ENCODE measurements around the gene ALPG. TPM values are rescaled to one million over a fixed set of nuclear protein-coding genes. Genes with fewer than 3 reads are reported as not detected.
"Not testable (repeated sequence)": the region's sequence is repeated elsewhere in the genome, so short reads cannot be mapped to it uniquely, and the experiment has no call there.

ALPG gene
- total RNA-seq, 2 donors from 2014 or later: not detected

DNA sequence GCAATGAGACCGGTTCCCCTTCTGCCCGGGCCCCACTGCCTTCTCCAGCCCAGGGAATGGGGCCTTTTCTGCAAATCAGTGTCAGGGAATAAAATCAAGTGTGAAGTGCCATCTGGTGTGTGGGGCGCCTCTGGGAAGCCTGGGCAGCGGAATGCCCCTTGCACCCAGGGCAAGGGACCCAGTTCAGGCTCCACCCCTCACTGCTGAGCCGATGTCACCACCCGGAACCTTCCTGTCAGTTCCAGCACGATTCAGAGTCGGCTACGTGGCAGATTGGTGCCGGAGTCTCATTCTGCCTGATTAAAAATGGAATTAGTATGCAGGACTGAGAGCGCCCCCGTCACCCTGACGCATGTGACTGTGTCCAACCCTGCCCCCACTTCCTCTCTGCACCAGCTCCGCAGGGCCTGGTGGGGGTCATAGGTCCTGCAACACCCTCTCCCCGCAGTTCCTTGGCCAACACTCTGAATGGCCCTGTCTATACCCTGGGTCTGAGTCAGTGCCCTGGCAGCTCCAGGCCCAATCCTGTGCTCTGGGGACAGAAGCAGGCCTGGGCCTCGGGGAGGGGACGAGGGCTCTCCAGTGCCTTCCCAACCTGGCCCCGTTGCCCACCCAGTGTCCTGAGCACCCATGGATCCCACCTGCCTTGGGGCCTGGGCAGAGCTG, 41.1 kb downstream of the ALPG start:
- no peak for ATAC-seq (replicated peaks in 1 of 2)
- Mint-ChIP-seq H3K9me3 (no peaks in the 10 kb centered on the region), H3K4me3 (no peak overlapping the region), H3K36me3 (ENCODE audit: insufficient read depth in 2 of 2) (no peaks in the 10 kb centered on the region), H3K4me1 (ENCODE audit: low read depth) (no peaks in the 10 kb centered on the region), H3K27ac (no peak overlapping the region), H3K27me3 (ENCODE audit: low read depth) (no peaks in the 10 kb centered on the region)
- DNase-seq: no peak

DNA sequence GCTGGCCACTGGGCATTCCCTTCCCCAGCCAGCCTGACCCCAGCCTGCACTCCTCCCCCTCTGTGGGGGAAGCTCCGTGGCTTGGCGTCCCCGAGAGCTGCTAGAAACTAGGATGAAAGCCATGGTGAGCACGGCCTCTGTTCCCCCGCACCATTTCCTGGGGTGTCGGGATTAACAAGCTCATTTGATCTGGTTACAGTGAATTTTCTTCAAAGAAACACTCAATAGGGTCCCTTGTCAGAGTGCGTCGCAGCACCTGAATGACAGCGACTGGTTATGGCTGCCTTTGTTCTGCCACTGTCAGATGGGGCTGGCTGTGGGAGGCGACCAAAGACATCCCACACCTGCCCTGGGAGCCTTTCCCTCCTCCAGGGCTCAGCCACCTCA, 41.7 kb downstream of the ALPG start:
- Mint-ChIP-seq H3K27me3 (ENCODE audit: low read depth) (no peaks in the 10 kb centered on the region), H3K4me3 (no peak overlapping the region), H3K27ac (no peak overlapping the region), H3K9me3 (no peaks in the 10 kb centered on the region), H3K36me3 (ENCODE audit: insufficient read depth in 2 of 2) (no peaks in the 10 kb centered on the region), H3K4me1 (ENCODE audit: low read depth) (no peaks in the 10 kb centered on the region)
- DNase-seq: no peak
- ATAC-seq (replicated peaks in 1 of 2): no peak

DNA sequence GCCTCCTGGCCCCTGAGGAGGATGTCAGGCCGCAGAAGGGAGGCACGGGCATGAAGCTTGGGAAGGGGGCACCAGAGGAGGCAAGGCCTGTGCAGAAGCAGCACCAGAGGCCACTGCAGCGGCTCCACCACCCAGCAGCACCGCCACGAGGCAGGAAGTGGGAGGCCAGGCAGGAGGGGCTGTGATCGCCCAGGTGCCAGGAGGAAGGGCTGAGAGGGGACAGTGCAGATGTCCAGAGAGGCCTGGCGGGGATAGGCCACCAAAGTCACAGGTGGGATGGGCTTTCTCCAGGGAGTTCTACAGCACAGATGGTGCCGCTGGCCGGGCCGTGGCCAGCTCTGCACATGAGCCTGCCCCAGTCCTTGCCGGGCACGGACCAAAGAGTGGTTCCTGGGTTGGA, 43.3 kb downstream of the ALPG start:
- no peak for ATAC-seq (replicated peaks in 1 of 2)
- Mint-ChIP-seq H3K4me1 (ENCODE audit: low read depth) (no peaks in the 10 kb centered on the region), H3K9me3 (no peaks in the 10 kb centered on the region), H3K4me3 (no peak overlapping the region), H3K27ac (no peak overlapping the region), H3K36me3 (ENCODE audit: insufficient read depth in 2 of 2) (no peaks in the 10 kb centered on the region), H3K27me3 (ENCODE audit: low read depth) (no peaks in the 10 kb centered on the region)
- no peak for DNase-seq

- not testable (repeated sequence) for DNase-seq; H3K36me3 Mint-ChIP-seq (ENCODE audit: insufficient read depth in 2 of 2); ATAC-seq (replicated peaks in 1 of 2); H3K4me3 Mint-ChIP-seq; H3K4me1 Mint-ChIP-seq (ENCODE audit: low read depth); H3K27ac Mint-ChIP-seq; H3K9me3 Mint-ChIP-seq; H3K27me3 Mint-ChIP-seq (ENCODE audit: low read depth)
These were observed 45.0 kb downstream of the ALPG start for GRCh38 chr2:232451645-232452044.

DNA sequence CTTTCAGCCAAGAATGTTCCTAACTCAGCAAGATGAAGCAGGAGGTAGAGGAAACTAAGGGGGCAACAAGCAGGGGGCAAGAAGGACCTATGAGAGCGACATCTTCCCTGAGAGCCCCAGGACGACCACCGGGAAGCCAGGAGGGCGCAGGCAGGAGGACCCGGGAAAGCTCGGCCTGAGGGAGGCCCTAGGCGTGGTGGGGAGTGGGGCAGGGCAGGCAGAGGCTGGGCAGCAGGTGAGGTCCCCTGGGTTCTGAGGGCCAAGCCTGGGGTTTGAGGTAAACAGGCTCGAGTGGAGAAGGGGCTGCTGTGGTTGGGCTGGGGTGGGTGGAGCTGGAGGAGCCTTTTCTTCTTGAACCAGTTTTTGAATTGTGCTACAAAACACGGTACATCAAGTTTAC, 48.0 kb downstream of the ALPG start:
- Mint-ChIP-seq H3K27ac (no peak overlapping the region), H3K4me1 (ENCODE audit: low read depth) (no peaks in the 10 kb centered on the region), H3K36me3 (ENCODE audit: insufficient read depth in 2 of 2) (no peaks in the 10 kb centered on the region), H3K27me3 (ENCODE audit: low read depth) (peaks cover 6% of the 10 kb centered on the region), H3K9me3 (no peaks in the 10 kb centered on the region), H3K4me3 (no peak overlapping the region)
- DNase-seq: no peak
- no peak for ATAC-seq (replicated peaks in 1 of 2)

DNA sequence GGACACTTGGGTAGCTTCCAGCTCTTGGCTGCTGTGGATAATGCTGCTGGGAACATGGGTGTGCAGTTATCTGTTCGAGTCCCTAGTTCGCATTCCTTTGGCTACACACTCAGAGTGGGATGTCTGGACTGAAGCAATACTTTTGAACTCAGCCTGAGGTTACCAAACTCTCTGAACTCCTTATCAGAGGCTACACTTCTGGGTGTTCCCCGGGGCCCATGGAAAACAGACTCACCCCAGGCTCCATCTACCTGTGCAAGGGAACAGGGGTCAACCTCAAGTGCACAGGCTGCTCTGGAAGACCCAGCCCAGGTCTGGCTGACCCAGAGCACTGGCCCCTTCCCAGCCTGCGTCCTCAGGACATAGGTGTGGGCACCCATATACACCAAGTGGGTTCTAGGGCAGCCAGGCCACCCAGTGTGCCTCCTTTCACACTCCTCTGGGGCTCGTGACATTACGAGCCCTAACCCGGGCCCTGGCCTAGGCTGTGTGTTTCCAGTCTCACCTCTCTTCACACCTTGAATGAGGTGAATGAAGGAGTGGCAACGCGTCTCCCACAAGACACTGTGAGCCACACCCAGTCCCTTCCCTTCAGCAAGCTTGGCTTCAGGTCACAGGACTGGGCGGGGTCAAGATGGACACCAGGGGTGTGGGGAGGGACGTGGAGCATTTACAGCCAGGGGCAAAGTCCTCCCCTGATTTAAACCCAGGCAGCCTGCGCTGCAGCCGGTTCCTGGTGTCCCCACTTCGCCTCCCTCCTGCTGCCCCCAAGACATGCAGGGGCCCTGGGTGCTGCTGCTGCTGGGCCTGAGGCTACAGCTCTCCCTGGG, 49.0 kb downstream of the ALPG start, which contains the start of gene ALPI:
Gene ALPI, plus strand, starts transcription at position 728 of the 830 bp plus-strand sequence. Its CDS starts 47 bp downstream, at position 775.
- ATAC-seq (replicated peaks in 1 of 2) (no peak), DNase-seq (no peak)
- no peaks in the 10 kb centered on the region for H3K4me1 Mint-ChIP-seq (ENCODE audit: low read depth)
- no peaks in the 10 kb centered on the region for H3K36me3 Mint-ChIP-seq (ENCODE audit: insufficient read depth in 2 of 2)
- peaks cover 15% of the 10 kb centered on the region for H3K27me3 Mint-ChIP-seq (ENCODE audit: low read depth)
- H3K9me3 Mint-ChIP-seq: no peaks in the 10 kb centered on the region
- no peak within 1 kb of the TSS for H3K4me3 Mint-ChIP-seq
- H3K27ac Mint-ChIP-seq: no peak within 1 kb of the TSS

DNA sequence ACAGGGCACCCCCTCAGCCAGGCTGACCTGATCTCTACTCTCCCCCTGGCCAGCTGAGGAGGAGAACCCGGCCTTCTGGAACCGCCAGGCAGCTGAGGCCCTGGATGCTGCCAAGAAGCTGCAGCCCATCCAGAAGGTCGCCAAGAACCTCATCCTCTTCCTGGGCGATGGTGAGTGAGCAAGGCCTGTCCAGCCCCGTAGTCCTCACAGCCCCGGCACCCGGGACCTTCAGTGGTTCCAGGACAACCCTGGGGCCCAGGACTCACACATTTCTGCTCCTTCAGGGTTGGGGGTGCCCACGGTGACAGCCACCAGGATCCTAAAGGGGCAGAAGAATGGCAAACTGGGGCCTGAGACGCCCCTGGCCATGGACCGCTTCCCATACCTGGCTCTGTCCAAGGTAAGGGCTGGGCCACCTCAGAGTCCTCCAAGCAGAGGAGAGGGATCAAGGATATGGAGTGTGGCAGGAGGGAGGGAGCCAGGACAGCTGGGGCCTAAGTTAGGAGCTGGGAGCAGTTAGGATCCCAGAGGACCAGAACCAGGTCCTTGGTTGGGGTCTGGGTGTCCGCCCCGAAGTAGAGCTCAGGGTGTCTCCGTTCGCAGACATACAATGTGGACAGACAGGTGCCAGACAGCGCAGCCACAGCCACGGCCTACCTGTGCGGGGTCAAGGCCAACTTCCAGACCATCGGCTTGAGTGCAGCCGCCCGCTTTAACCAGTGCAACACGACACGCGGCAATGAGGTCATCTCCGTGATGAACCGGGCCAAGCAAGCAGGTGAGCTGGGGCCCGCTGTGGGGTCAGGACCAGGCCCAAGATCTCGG, 49.9 kb downstream of the ALPG start:
- H3K27ac Mint-ChIP-seq: no peak overlapping the region
- H3K4me1 Mint-ChIP-seq (ENCODE audit: low read depth): no peaks in the 10 kb centered on the region
- H3K9me3 Mint-ChIP-seq: no peaks in the 10 kb centered on the region
- no peak for ATAC-seq (replicated peaks in 1 of 2)
- no peak overlapping the region for H3K4me3 Mint-ChIP-seq
- DNase-seq: no peak
- no peaks in the 10 kb centered on the region for H3K36me3 Mint-ChIP-seq (ENCODE audit: insufficient read depth in 2 of 2)
- H3K27me3 Mint-ChIP-seq (ENCODE audit: low read depth): peaks cover 20% of the 10 kb centered on the region

- H3K4me3 Mint-ChIP-seq: no peak overlapping the region
These were observed 50.7 kb downstream of the ALPG start for GRCh38 chr2:232457121-232458011.

GRCh38 chr2:232458051-232458660, 51.5 kb downstream of the ALPG start:
- DNase-seq (no peak), ATAC-seq (replicated peaks in 1 of 2) (no peak)
- Mint-ChIP-seq H3K4me1 (ENCODE audit: low read depth) (no peaks in the 10 kb centered on the region), H3K4me3 (no peak overlapping the region), H3K9me3 (no peaks in the 10 kb centered on the region), H3K36me3 (ENCODE audit: insufficient read depth in 2 of 2) (no peaks in the 10 kb centered on the region), H3K27ac (no peak overlapping the region), H3K27me3 (ENCODE audit: low read depth) (peaks cover 20% of the 10 kb centered on the region)

More at GRCh38 chr2:232457121-232458011, 50.7 kb downstream of the ALPG start:
- Mint-ChIP-seq H3K27me3 (ENCODE audit: low read depth) (peaks cover 20% of the 10 kb centered on the region), H3K9me3 (no peaks in the 10 kb centered on the region), H3K36me3 (ENCODE audit: insufficient read depth in 2 of 2) (no peaks in the 10 kb centered on the region), H3K4me1 (ENCODE audit: low read depth) (no peaks in the 10 kb centered on the region), H3K27ac (no peak overlapping the region)
- ATAC-seq (replicated peaks in 1 of 2) (no peak), DNase-seq (no peak)

DNA sequence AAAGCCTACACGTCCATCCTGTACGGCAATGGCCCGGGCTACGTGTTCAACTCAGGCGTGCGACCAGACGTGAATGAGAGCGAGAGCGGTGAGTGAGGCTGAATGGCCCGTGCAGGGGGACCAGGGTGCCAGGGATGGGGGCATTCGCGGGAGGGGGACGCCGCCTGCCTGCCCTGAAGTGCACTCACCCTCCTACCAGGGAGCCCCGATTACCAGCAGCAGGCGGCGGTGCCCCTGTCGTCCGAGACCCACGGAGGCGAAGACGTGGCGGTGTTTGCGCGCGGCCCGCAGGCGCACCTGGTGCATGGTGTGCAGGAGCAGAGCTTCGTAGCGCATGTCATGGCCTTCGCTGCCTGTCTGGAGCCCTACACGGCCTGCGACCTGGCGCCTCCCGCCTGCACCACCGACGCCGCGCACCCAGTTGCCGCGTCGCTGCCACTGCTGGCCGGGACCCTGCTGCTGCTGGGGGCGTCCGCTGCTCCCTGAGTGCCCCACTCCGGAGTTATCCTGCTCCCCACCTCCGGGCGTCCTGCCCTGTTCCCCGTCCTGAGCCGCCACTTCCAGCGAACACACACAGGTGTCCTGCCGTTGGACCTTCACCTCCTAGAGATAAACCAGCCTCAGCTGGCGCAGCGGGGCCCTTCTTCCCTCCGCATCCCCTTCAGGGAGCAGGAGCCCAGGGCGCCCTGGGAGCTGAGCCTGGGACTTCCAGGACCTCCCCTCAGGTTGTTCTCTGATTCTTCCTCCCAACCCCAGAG, 52.2 kb downstream of the ALPG start:
- H3K9me3 Mint-ChIP-seq: no peaks in the 10 kb centered on the region
- no peak for DNase-seq
- no peak overlapping the region for H3K27ac Mint-ChIP-seq
- peaks cover 20% of the 10 kb centered on the region for H3K27me3 Mint-ChIP-seq (ENCODE audit: low read depth)
- H3K4me1 Mint-ChIP-seq (ENCODE audit: low read depth): no peaks in the 10 kb centered on the region
- ATAC-seq (replicated peaks in 1 of 2): no peak
- no peaks in the 10 kb centered on the region for H3K36me3 Mint-ChIP-seq (ENCODE audit: insufficient read depth in 2 of 2)
- H3K4me3 Mint-ChIP-seq: no peak overlapping the region

GRCh38 chr2:232459419-232460035, 52.9 kb downstream of the ALPG start:
- DNase-seq (no peak), ATAC-seq (replicated peaks in 1 of 2) (no peak)
- peaks cover 20% of the 10 kb centered on the region for H3K27me3 Mint-ChIP-seq (ENCODE audit: low read depth)
- H3K27ac Mint-ChIP-seq: no peak overlapping the region
- no peaks in the 10 kb centered on the region for H3K9me3 Mint-ChIP-seq
- H3K36me3 Mint-ChIP-seq (ENCODE audit: insufficient read depth in 2 of 2): no peaks in the 10 kb centered on the region
- no peaks in the 10 kb centered on the region for H3K4me1 Mint-ChIP-seq (ENCODE audit: low read depth)
- H3K4me3 Mint-ChIP-seq: no peak overlapping the region
